ENCODE data around the gene CFAP410. TPM values are rescaled to one million over a fixed set of nuclear protein-coding genes. Genes with fewer than 3 reads are reported as not detected.

CFAP410 gene
- total RNA-seq, 2 experiments from 2014 or later: 15.1 to 20.6 TPM

GRCh38 chr21:44350773-44351481, 11.7 kb upstream of the CFAP410 start:
- Histone ChIP-seq H3K79me2 (ENCODE audit: insufficient read depth, low read depth, low read length) (no peaks in the 10 kb centered on the region), H3K27ac (ENCODE audit: low read depth, low read length, poor library complexity, severe bottlenecking) (no peak overlapping the region), H2AFZ (ENCODE audit: low read length) (no peak overlapping the region), H3K9me2 (ENCODE audit: insufficient read depth, low read length) (no peaks in the 10 kb centered on the region), H3K9me3 (ENCODE audit: low read length) (no peaks in the 10 kb centered on the region), H3K4me3 (ENCODE audit: low read depth, low read length, poor library complexity, severe bottlenecking) (no peak overlapping the region), H3K4me1 (ENCODE audit: insufficient read depth, low read length, poor library complexity, severe bottlenecking) (peaks cover 34% of the 10 kb centered on the region), H3K4me2 (ENCODE audit: low read length) (no peak overlapping the region), H3K36me3 (ENCODE audit: insufficient read depth, low read length) (no peaks in the 10 kb centered on the region), H4K20me1 (ENCODE audit: insufficient read depth, low read length) (no peaks in the 10 kb centered on the region)
- TF ChIP-seq CTCF (conservative IDR thresholded peaks at IDR 0.05; ENCODE audit: low read length): no peak
- no peak for TF ChIP-seq EZH2phosphoT487 (IDR thresholded peaks at IDR 0.05; ENCODE audit: borderline replicate concordance, low read depth, low read length)
- ChIA-PET POLR2A (no interaction called here), CTCF (ENCODE audit: unreplicated experiment) (no interaction called here)
- intact Hi-C loops (cut with micrococcal nuclease; ENCODE audit: unreplicated experiment): no loop called here
- DNase-seq (ENCODE audit: low spot score): no peak
- no TSS peak for BruUV-seq (replicated peaks)

GRCh38 chr21:44349847-44350772, 10.9 kb upstream of the CFAP410 start:
- Histone ChIP-seq H3K9me3 (ENCODE audit: low read length) (no peaks in the 10 kb centered on the region), H3K4me2 (ENCODE audit: low read length) (no peak overlapping the region), H3K4me3 (ENCODE audit: low read depth, low read length, poor library complexity, severe bottlenecking) (no peak overlapping the region), H3K4me1 (ENCODE audit: insufficient read depth, low read length, poor library complexity, severe bottlenecking) (peaks cover 26% of the 10 kb centered on the region), H4K20me1 (ENCODE audit: insufficient read depth, low read length) (no peaks in the 10 kb centered on the region), H3K27ac (ENCODE audit: low read depth, low read length, poor library complexity, severe bottlenecking) (no peak overlapping the region), H3K79me2 (ENCODE audit: insufficient read depth, low read depth, low read length) (no peaks in the 10 kb centered on the region), H3K9me2 (ENCODE audit: insufficient read depth, low read length) (no peaks in the 10 kb centered on the region), H2AFZ (ENCODE audit: low read length) (no peak overlapping the region), H3K36me3 (ENCODE audit: insufficient read depth, low read length) (no peaks in the 10 kb centered on the region)
- intact Hi-C loops (cut with micrococcal nuclease; ENCODE audit: unreplicated experiment): no loop called here
- ChIA-PET CTCF (ENCODE audit: unreplicated experiment) (no interaction called here), POLR2A (no interaction called here)
- BruUV-seq (replicated peaks): no TSS peak
- TF ChIP-seq CTCF (conservative IDR thresholded peaks at IDR 0.05; ENCODE audit: low read length): no peak
- no peak for TF ChIP-seq EZH2phosphoT487 (IDR thresholded peaks at IDR 0.05; ENCODE audit: borderline replicate concordance, low read depth, low read length)
- no peak for DNase-seq (ENCODE audit: low spot score)

All from OCI-LY7 (cell line).